Epithelial cell of alveolus of lung (primary cell): ENCODE results near the gene MICU1. TPM values are rescaled to one million over a fixed set of nuclear protein-coding genes. Genes with fewer than 3 reads are reported as not detected.

Experiments
- total RNA-seq: library from RNA; depleted of rRNA; stranded (reverse); fragments of >200 nt; gene quantifications from 2 replicates; pipeline ENCODE4 v1.2.1, GENCODE V29; 2015

The MICU1 gene
- 37.7 and 37.8 TPM in 2 replicates for total RNA-seq

DNA sequence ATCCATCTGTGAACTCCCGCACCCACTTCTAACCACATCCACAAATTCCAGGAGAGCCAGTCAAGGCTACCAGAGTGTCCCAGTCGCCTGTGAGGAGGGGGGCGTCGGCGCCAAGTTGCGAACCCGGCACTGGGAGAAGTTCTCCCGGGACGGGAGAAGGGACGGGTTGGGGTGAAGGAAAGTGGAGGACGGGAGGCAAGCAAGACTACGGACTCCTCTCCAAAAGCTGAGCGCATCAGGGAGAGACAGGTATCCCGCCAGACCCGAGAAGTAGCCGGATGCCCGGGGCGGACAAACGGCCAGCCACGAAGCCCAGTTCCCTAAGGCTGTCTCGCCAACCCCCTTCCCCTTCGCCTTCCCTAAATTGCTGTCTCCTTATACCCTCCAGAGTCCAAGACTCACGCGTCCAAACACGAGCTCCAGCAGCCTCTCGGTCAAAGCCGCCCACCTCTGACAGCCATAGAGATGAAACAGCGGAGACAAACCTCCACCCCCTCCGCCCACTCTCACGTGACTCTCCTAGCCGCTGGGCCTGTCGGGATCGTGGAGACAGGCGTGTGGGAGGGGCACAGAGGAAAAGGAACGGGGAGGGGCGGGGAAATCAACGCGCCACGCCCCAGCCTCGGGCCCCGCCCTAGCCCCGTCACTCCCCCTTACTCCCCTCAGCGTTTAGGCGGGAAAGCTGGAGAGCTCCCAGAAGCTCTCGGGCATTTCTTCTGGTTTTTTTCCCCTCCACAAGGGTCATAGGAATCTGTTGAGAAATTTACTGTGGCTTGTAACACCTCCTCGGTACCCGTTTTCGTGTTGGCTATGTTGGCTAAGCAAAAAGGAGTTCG lies at the start of gene MICU1:
MICU1 (minus strand) TSS at position 472 of the 836 bp plus-strand sequence. CDS start 59,286 bp downstream, outside the sequence.

GRCh38 chr10:72354356-72355213 lies 271.3 kb downstream of the MICU1 start, which contains the start of gene DNAJB12:
DNAJB12 (minus strand) TSS chr10:72354919; CDS start chr10:72354897, 22 bp downstream.

Other genes with a start within 250 kb of the MICU1 start
- gene MCU, start 66.1 kb upstream of the MICU1 start, total RNA-seq, result 16.2 and 19.6 TPM in 2 replicates